NCI-H146 (cell line): Measurements from ENCODE around the gene GALNT17.

Experiments used
- DNase-seq: peaks from one replicate; lab custom pipeline; 2025; lab: John Stamatoyannopoulos, UW

GALNT17 gene

GRCh38 chr7:71393661-71394060 is 261.7 kb downstream of the GALNT17 start:
- no peak for DNase-seq

GRCh38 chr7:71402684-71403083 is 270.7 kb downstream of the GALNT17 start:
- no peak for DNase-seq

DNA sequence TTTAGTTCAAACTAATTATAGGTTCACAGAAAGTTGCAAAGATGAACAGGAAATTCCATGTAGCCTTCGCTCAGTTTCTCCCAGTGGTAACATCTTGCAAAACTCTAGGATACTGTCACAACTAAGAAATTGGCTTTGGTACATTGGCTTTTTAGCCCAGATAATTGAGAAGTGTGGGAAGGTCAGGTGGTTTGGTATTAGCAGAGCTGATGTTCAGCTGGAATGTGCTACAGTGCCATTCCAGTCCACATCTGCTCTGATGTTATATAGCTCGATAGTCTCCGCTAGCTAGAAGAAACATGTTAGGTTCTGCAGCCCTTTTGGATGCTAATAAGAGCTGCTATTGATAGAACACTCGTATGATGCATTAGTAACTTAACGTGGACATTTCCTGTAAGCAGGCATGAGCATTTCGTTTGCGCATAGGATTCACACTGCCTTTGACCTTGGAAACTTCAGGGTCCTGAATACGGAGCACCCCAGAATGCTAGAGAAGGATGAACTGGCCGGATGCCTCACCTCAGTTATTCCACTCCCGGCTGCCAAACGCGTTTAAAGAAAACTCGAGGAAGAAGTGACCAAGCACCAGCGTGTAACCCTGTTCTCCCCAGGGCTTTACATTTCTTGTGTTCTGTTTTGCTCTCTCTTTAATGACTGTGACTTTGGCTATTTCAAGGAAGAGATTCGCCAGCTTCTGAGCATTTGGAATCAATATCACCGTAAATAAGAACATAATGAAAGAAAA is 271.4 kb downstream of the GALNT17 start:
- DNase-seq, result no peak

DNA sequence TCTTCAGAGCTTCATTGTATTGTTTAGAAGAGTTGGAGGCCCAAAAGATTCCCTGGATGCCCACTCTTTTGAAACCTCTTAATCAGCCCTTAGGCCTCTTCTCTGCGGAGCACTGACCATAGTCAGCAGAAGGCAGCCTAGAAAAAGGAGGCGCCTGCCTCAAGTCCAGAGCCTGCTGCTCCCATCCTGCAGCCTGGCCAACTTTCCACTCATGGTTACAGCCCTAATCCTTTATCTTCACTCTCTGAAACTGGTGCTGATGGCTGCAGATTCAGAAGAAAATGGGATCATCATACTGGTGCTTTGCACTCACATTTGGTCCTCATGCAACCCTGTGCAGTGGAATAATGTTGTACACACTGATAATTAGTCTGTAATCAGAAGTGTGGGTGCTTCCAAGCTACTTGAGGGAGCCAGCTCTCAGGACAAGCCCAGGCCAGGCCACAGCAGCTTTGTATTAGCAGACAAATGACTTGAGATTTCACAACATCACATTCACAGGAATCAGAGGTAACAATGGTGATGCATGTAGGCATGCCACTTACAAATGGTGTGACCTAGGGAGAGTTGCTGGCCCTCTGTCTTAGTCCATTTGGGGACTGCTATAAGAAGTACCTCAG is 272.9 kb downstream of the GALNT17 start:
- DNase-seq, result no peak

- no peak for DNase-seq
These were observed 276.3 kb downstream of the GALNT17 start for GRCh38 chr7:71408271-71408670.

- no peak for DNase-seq
These were observed 277.7 kb downstream of the GALNT17 start for GRCh38 chr7:71409550-71410157.

DNA sequence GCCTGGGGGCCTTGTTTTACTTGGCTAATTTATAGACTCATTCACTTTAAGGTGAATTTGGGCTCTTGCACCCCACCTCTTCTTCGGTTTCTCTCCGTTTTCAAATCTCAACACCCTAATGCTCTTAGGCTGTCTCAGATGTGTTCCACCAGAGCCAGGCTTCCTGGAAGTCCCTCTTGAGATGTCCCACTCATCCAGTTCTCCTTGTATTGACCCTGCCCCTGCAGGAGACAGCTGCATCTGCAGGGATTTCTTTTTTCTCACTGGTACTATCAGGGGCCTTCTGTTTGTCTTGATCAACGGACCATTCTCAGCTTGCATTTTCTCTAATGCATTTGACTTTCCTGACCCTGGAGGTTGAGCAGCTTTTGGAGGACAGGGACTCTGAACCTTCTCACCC is 279.5 kb downstream of the GALNT17 start:
- DNase-seq, result no peak

GRCh38 chr7:71414490-71414889 is 282.5 kb downstream of the GALNT17 start:
- DNase-seq, result no peak

GRCh38 chr7:71419546-71420337 is 287.8 kb downstream of the GALNT17 start:
- no peak for DNase-seq

DNA sequence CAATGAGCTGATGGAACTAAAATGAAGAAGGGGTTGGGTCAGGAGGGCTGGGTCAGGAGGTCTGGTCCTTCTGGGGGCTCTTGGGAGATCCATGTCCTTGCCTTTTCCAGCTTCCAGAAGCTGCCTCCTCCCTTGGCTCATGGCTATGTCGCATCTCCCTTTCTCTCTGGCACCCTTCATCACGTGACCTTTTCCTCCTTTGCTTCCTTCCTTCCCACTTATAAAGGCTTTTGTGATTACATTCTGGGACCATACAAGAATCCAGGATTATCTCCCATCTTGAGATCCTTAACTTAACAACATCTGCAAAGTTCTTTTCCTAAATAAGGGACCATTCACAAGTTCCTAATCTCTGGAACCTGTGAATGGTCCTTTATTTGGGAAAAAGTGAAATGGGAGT is 290.2 kb downstream of the GALNT17 start:
- DNase-seq, result no peak

DNA sequence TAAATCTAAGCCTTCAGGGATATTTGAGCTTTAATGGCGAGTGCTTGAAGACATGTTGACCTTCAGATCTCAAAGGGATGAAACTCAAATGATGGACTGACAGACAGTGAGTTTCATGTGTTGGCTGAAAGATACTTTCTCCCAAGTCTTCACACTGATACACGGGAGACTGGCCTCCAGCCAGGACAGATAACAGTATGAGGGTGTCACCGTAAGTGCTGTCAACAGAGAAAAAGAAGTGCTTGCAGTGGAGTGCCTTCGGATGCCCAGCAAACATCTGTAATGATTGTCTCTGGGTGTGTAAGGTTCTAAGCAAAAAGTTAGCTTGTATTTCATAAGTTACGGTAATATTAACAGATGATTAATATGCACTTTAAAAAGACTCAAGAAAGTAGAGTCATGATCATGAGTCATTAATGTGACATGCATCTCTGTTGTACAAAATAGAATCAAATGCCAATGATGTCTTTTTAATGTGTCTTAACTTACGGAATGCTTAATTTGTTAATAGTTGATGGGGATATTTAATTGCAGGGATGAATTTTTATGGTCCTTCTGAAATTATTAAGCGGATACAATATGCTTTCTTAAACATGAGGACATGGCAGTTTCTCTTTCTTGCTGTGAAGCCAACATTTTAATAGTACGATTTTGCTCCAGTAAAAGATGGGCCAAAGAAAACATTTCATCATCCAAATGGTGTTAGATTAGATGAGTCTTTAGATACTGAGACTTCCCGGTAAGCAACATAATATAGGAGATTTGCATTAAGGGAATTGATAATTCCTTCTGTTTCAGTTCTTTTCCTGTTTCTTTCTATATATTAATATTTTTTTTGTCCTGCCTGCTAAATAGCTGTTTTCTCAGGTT is 292.5 kb downstream of the GALNT17 start:
- DNase-seq, result no peak

DNA sequence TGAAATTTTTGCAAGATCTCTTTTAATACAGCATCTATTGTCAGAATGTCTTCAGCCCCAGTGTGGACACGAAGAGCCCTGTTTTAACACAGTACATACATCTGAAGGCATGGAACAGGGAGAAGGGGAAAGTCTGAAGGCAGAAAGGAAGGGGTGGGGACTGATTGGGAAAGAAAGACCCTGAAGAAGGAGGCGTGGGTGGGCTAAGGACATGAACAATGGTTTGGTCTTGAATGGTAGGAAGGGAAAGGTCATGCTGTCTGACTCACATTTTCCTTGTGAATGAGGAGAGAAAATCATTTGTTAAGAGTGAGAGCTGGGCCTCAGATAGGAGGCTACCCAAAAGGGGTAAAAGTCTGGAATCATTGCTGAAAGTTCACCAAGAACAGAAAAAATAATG is 297.1 kb downstream of the GALNT17 start:
- no peak for DNase-seq

- DNase-seq, result no peak
These were observed 298.3 kb downstream of the GALNT17 start for GRCh38 chr7:71430246-71430645.

DNA sequence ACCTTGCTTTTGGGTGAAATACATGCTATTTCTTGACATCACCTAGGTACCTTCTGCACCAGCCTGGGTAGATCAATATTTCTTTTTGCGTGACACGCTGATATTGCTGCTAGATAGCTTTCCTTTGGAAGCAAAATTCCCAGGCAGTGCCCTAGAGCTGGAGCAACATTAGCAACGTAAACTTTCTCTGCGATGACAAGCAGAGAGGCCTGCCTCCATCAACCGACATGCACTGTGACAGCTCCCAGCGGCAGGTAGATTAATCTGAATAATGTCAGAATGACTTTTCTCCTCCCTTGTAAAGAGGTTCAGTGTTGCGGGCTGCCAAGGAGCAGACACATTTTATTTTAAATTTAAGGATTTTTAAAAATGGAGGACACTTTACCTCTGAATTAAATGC is 307.4 kb downstream of the GALNT17 start:
- DNase-seq, result no peak

- DNase-seq, result no peak
These were observed 310.7 kb downstream of the GALNT17 start for GRCh38 chr7:71442492-71443190.

DNA sequence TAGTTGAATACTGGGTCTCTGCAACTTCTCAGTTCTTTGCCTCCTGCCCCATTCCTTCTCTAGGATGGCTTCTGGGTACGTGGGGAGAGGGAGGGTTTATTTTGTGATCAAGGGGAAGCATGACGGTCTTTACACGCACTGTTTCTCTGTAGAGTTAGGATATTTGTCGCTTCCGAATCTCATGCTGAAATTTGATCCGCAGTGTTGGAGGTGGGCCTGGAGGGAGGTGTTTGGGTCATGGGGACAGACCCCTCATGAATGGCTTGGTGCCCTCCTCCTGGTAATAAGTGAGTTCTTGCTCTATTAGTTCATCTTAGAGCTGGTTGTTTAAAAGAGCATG is 311.2 kb downstream of the GALNT17 start:
- no peak for DNase-seq

DNA sequence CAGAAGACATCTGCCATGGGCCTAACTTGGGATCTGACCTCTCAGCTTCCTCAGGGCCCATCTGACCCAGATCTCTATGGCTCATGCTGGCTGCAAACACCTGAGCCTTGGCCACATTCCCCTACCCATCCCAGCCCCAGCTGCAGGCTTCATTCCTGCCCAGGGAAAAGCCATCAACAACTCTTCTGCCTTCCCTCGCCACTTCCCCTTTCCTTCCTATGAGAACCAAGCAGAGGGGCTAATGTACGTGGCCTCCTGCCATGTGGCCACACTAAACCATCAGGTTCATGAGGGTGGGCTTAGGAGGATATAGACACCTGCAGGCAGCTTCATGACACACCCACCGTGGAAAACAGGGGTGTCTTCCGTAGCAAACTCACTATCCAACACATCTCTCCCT is 312.2 kb downstream of the GALNT17 start:
- no peak for DNase-seq

- no peak for DNase-seq
These were observed 321.7 kb downstream of the GALNT17 start for GRCh38 chr7:71453630-71454029.

DNA sequence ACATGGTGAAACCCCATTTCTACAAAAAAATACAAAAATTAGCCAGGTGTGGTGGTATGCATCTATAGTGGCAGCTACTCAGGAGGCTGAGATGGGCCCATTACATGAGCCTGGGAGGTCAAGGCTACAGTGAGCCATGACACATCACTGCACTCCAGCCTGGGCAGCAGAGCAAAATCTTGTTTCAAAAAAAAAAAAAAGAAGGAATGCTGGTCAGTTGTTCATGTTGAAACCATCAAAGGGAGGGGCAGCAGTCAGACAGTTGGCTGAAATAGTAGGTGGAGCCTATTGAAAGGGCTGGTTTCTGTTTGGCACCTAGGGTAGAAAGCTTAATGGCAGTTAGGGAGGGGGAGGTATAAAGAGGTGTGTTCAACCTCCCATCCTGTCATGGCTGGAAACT is 323.0 kb downstream of the GALNT17 start:
- DNase-seq, result no peak

DNA sequence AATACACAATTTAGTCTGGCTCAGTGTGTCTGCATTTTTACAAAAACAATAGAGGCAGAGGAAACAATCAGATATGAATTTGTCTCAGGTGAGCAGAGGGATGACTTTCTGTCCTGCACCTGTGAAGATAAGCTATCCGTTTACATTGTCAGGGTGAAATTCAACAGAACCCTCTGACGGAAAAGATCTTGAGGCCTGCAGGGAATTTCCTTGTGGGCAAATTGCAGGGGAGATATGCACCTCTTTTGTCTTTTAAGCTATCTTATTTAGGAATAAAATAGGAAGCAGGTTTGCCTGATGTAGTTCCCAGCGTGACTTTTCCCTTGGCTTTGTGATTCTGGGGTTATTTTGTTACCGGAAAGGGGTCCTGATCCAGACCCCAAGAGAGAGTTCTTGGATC is 325.1 kb downstream of the GALNT17 start:
- no peak for DNase-seq
